Body of pancreas (tissue), 4 donors: ENCODE data around the gene FAM78A. TPM values are rescaled to one million over a fixed set of nuclear protein-coding genes. Genes with fewer than 3 reads are reported as not detected.

Experiments
- ATAC-seq: fragments of 150-250 bp; one replicate; pipeline ENCODE4 v1.9.1; 2016
- DNase-seq, 4 donors: peaks; one replicate each; pipeline ENCODE4 v3.0.0-alpha.2; 2019
- H3K27ac ChIP-seq, 4 donors: fragments of 200-600 bp; sonication (generic); 1 replicate in 3 of 4; 2 replicates in 1 of 4; pipeline versions ENCODE4 v1.5.1 to v1.6.1; 2016 to 2019; ENCODE audit warnings: mild to moderate bottlenecking in 1 of 4, mixed read lengths in 1 of 4, moderate library complexity in 1 of 4
- H3K27me3 ChIP-seq, 2 donors: fragments of 200-600 bp; sonication (generic); one replicate each; pipeline ENCODE4 v1.6.0; 2016; ENCODE audit warnings: mild to moderate bottlenecking in 1 of 2
- H3K36me3 ChIP-seq, 2 donors: fragments of 200-600 bp; sonication (generic); replicated peaks in 1 of 2; 2 replicates each; pipeline ENCODE4 v1.5.1; 2016; ENCODE audit warnings: low read depth in 2 of 2; ENCODE audit not compliant: insufficient read depth in 1 of 2
- H3K4me1 ChIP-seq: fragments of 200-600 bp; sonication (generic); one replicate; pipeline ENCODE4 v1.6.0; 2016
- H3K4me3 ChIP-seq, 2 donors: fragments of 200-600 bp; sonication (generic); 1 replicate in 1 of 2; 2 replicates in 1 of 2; pipeline ENCODE4 v1.5.1; 2016 to 2019
- H3K9me3 ChIP-seq, 3 donors: fragments of 200-600 bp; sonication (generic); 1 replicate in 2 of 3; 2 replicates in 1 of 3; pipeline ENCODE4 v1.5.1; 2016
- POLR2A ChIP-seq, 3 donors: fragments of 450-650 bp; IDR thresholded peaks; one replicate each; pipeline ENCODE4 v1.6.1; 2016; ENCODE audit warnings: antibody characterized with exemption in 3 of 3, mild to moderate bottlenecking in 2 of 3
- WGBS, 2 donors: methylation state at CpG; one replicate each; pipeline ENCODE4 v1.1.5; 2017; 5-methylcytosine and 5-hydroxymethylcytosine counted together
- intact Hi-C: fragments of 100-400 bp; cut with DNase I; formaldehyde crosslinking; loops from one replicate; pipeline ENCODE4 v1.15.1; 2023
- total RNA-seq, 2 donors: library from RNA; depleted of rRNA; stranded (reverse); fragments of >200 nt; gene quantifications; one replicate each; pipeline ENCODE4 v1.1.0, GENCODE V29; 2016
- TF ChIP-seq, protein P1 (sequence below), 7 experiments: fragments of 450-650 bp in 4 of 7; fragments of 200-600 bp in 3 of 7; sonication (generic) in 3 of 7; IDR thresholded peaks; one replicate each; pipeline ENCODE4 v1.5.1; 2016 to 2019; ENCODE audit warnings: antibody characterized with exemption in 7 of 7

FAM78A gene
- total RNA-seq, 2 donors from 2014 or later: under 0.01 to 0.78 TPM

DNA sequence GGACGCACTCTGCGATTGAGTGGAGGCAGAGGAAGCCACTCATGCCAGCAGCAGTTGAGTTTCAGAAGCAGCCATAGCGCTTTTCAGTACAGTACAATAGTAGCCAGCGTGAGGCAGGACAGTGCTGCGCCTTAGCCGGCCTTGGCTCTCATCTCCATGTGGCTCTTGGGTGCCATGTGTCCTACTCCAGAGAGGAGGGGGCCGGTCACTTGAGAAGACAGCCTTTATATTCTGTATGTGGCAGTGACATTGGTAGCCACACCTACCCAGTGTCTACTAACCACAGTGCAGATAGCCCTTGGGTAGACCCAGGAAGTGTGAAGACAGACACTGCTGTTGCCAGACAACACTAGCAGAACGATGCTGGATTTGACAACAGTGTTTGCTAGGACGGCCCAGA lies 42.3 kb downstream of the FAM78A start:
- DNase-seq (no peak), ATAC-seq (no peak)
- intact Hi-C loops: no loop called here
- no peak overlapping the region for H3K27ac ChIP-seq
- TF ChIP-seq, protein P1, sequence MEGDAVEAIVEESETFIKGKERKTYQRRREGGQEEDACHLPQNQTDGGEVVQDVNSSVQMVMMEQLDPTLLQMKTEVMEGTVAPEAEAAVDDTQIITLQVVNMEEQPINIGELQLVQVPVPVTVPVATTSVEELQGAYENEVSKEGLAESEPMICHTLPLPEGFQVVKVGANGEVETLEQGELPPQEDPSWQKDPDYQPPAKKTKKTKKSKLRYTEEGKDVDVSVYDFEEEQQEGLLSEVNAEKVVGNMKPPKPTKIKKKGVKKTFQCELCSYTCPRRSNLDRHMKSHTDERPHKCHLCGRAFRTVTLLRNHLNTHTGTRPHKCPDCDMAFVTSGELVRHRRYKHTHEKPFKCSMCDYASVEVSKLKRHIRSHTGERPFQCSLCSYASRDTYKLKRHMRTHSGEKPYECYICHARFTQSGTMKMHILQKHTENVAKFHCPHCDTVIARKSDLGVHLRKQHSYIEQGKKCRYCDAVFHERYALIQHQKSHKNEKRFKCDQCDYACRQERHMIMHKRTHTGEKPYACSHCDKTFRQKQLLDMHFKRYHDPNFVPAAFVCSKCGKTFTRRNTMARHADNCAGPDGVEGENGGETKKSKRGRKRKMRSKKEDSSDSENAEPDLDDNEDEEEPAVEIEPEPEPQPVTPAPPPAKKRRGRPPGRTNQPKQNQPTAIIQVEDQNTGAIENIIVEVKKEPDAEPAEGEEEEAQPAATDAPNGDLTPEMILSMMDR (IDR thresholded peaks at IDR 0.05): no peak
- no peak for TF ChIP-seq POLR2A (IDR thresholded peaks at IDR 0.05)
- peaks cover 7 to 21% of the 10 kb centered on the region in 2 donors for H3K36me3 ChIP-seq
- WGBS, 2 donors: 90% methylated on average over 7 to 9 of the region's 9 CpGs
- H3K4me3 ChIP-seq: no peak overlapping the region
- H3K9me3 ChIP-seq: no peaks in the 10 kb centered on the region
- no peaks in the 10 kb centered on the region for H3K27me3 ChIP-seq
- H3K4me1 ChIP-seq: peaks cover 24% of the 10 kb centered on the region

DNA sequence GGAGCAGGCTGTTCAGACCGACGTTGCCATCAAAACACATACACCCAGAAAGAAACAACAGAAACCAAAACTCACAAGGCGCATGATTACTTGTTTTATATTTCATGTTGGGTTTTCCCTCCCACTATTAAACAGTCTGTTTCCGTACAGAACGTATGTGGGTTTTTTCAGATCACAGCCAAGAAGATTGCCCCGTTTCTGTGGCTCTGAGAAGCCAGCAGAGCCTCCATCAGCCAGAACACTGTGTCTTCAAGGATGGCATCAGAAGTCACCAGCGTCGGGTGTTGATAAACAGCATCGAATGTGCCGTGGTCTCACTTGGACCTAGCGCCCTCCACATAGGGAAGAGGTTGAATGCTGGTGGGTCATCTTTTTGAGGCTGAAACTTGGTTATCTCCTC lies 42.8 kb downstream of the FAM78A start:
- intact Hi-C loops: no loop called here
- Histone ChIP-seq H3K36me3 (peaks cover 7 to 21% of the 10 kb centered on the region in 2 donors), H3K27ac (no peak overlapping the region), H3K4me1 (peaks cover 23% of the 10 kb centered on the region), H3K9me3 (no peaks in the 10 kb centered on the region), H3K4me3 (no peak overlapping the region), H3K27me3 (no peaks in the 10 kb centered on the region)
- no peak for ATAC-seq
- DNase-seq: no peak
- no peak for TF ChIP-seq POLR2A (IDR thresholded peaks at IDR 0.05)
- TF ChIP-seq, protein P1 (IDR thresholded peaks at IDR 0.05): no peak
- WGBS, 2 donors: 87 to 91% methylated on average over 10 to 11 of the region's 11 CpGs

DNA sequence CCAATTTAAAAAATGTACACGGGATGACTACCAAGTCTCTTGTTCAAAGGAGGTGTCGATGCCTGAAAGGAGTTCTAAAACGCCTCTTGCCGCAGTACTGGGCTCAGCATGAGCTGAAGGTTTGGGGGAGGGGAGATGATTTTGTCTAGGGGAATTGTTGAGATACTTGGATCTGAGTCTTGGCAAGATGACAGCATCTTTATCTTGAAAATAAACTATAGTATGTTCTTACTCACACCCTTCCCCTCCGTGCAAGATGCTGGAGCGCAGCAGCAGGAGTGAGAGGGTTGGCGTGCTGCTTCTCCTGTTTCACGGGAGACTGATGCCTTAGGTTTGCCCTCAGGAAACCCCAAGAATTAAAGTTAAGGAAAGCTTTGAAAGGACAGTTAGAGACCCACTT lies 47.3 kb downstream of the FAM78A start:
- no peak overlapping the region for H3K27ac ChIP-seq
- ATAC-seq: no peak
- no peaks in the 10 kb centered on the region for H3K4me1 ChIP-seq
- TF ChIP-seq, protein P1 (IDR thresholded peaks at IDR 0.05): no peak
- no peak for TF ChIP-seq POLR2A (IDR thresholded peaks at IDR 0.05)
- intact Hi-C loops: no loop called here
- no peak for DNase-seq
- no peaks in the 10 kb centered on the region for H3K27me3 ChIP-seq
- H3K4me3 ChIP-seq: no peak overlapping the region
- peaks cover 7 to 21% of the 10 kb centered on the region in 2 donors for H3K36me3 ChIP-seq
- WGBS, 2 donors: 76 to 89% methylated on average over 8 of the region's 8 CpGs
- no peaks in the 10 kb centered on the region for H3K9me3 ChIP-seq

GRCh38 chr9:131227959-131228460 lies 48.3 kb downstream of the FAM78A start:
- Histone ChIP-seq H3K4me3 (no peak overlapping the region), H3K4me1 (no peaks in the 10 kb centered on the region), H3K9me3 (no peaks in the 10 kb centered on the region), H3K36me3 (peaks cover 7 to 13% of the 10 kb centered on the region in 2 donors), H3K27me3 (no peaks in the 10 kb centered on the region), H3K27ac (no peak overlapping the region)
- TF ChIP-seq, protein P1 (IDR thresholded peaks at IDR 0.05): no peak
- TF ChIP-seq POLR2A (IDR thresholded peaks at IDR 0.05): no peak
- DNase-seq: no peak
- 63 to 86% methylated on average over 8 to 9 of the region's 9 CpGs for WGBS, 2 donors
- ATAC-seq: no peak
- intact Hi-C loops: no loop called here
